Measurements from ENCODE around the gene NECAP2. TPM values are rescaled to one million over a fixed set of nuclear protein-coding genes. Genes with fewer than 3 reads are reported as not detected.

NECAP2 gene
- total RNA-seq, 1 donor from 2014 or later: 154 TPM

DNA sequence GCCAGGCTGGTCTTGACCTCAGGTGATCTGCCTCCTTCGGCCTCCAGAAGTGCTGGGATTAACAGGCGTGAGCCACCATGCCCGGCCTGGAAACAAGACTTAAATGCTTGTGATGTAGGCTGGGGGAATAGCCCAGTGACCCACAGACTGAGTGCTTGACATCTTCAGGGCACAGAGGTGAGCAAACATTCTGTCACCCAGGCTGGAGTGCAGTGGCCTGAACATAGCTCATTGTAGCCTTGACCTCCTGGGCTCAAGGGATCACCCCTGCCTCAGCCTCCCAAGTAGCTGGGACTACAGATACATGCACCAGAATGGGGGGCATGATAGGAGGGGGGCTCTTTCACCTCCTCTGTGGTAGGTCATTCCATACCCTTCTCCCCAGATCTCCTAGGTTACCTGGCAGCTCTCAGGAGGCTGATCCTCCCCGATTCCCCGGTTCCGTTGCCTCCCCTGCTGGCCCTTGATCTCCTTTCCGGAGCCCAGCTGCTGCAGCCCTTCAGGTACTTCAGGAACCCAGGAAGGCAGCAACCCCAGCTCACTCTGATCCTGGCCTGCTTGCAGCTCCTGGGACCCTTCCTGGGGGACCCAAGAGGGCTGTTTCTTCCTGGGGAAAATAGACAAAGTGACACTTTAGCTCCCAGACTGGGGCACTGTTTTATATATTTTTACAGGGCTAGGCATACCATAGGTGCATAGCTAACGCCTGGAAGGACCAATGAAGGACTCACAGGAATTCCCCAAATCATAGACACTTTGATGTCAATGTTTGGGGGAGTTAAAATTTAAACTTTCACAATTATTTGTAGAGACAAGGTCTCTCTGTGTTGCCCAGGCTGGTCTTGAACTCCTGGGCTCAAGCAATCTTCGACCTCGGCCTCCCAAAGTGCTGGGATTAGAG, 15.1 kb upstream of the NECAP2 start:
- intact Hi-C loops (cut with micrococcal nuclease): no loop called here

GRCh38 chr1:16430606-16431005, 9.9 kb upstream of the NECAP2 start:
- intact Hi-C loops (cut with micrococcal nuclease): no loop called here

- intact Hi-C loops (cut with micrococcal nuclease): no loop called here
These were observed 7.5 kb upstream of the NECAP2 start for GRCh38 chr1:16433030-16433429.

GRCh38 chr1:16434007-16434406, 6.5 kb upstream of the NECAP2 start:
- intact Hi-C loops (cut with micrococcal nuclease): no loop called here

DNA sequence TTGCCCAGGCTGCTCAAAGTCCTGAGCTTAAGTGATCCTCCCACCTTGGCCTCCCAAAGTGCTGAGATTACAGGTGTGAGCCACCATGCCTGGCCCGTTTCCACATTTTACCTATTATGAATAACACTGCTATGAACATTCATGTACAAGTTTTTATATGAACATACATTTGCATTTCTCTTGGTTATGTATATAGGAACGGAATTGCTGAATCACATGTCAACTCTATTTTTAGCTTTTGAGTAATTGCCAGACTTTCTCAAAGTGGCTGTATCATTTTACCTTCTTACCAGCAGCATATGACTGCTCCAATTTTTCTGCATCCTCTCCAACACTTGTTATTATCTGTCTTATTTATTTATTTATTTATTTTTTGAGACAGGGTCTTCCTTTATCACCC, 6.0 kb upstream of the NECAP2 start:
- intact Hi-C loops (cut with micrococcal nuclease): no loop called here

- intact Hi-C loops (cut with micrococcal nuclease): no loop called here
These were observed 3.5 kb upstream of the NECAP2 start, which contains the start of gene SPATA21 for GRCh38 chr1:16436946-16437474. SPATA21 (minus strand) TSS chr1:16437424; CDS start chr1:16431371, 6,053 bp downstream.

GRCh38 chr1:16438516-16438915, 2.0 kb upstream of the NECAP2 start:
- intact Hi-C loops (cut with micrococcal nuclease): no loop called here

DNA sequence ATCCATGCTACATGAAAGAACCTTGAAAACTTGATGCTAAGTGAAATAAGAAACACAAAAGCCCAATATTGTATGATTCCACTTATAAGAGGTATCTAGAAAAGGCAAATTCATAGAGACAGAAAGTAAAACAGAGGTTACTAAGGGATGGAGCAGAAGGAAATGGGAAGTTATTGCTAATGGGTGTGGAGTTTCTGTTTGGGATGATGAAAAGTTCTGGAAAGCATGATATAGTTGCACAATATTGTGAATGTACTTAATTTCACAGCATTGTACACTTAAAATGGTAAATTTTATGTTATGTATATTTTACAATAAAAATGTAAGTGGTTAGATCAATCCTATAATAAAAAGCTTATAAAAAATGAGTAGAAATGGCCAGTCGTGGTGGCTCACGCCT, 1.6 kb upstream of the NECAP2 start:
- intact Hi-C loops (cut with micrococcal nuclease): no loop called here

GRCh38 chr1:16440131-16440469, 424 bp upstream of the NECAP2 start:
- intact Hi-C loops (cut with micrococcal nuclease): loop anchor here (1.0 to 10.0 kb wide), 10 partner anchors 20 to 914 kb away; partner anchors contain the start of genes DNAJC16, FBXO42, NBPF1 and SZRD1

- intact Hi-C loops (cut with micrococcal nuclease): loop anchor here (1.0 to 10.0 kb wide), 9 partner anchors 54 to 606 kb away; partner anchors contain the start of genes FBXO42 and NBPF1
These were observed 750 bp downstream of the NECAP2 start for GRCh38 chr1:16441282-16441665.

DNA sequence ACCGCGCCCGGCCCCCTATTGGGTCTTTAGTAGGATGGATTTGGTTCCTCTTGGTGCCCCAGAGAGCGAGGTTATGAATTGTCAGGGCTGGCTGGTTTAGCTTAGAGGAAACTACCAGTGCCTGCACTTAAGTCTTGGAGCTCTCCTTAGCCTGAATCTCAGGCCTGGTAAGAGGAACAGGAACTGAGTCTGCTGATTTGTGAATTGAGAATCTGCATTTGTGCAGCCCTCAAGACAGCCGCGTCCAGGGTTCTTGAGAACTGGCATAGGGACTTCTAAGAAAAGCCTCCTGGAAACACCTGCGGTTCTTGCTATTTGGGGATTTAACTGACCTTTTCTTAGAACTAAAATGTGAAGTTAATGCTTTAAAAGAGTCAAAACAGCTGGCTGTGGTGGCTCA, 1.7 kb downstream of the NECAP2 start:
- intact Hi-C loops (cut with micrococcal nuclease): loop anchor here (5.0 to 10.0 kb wide), 5 partner anchors 55 to 607 kb away; partner anchors contain the start of genes FBXO42 and NBPF1

DNA sequence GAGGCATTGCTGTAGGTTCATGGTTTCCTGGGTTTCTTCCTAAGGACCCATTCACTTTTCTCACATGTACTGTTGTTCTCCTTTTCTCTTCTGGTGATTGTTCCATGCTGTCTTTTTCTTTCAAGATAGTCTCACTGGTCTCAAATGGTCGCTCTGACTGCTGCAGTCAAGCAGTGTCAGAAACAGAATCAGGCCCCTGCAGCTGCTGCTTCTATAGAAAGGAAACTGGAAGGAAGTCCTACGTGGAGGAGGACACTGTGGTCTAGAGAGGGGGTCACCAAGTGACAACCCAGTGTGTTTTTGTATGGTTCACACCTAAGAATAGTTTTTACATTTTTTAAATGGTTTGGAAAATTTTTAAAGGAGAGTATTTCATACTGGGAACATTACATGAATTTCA, 2.4 kb downstream of the NECAP2 start:
- intact Hi-C loops (cut with micrococcal nuclease): loop anchor here (5.0 to 10.0 kb wide), 5 partner anchors 56 to 608 kb away; partner anchors contain the start of genes FBXO42 and NBPF1

DNA sequence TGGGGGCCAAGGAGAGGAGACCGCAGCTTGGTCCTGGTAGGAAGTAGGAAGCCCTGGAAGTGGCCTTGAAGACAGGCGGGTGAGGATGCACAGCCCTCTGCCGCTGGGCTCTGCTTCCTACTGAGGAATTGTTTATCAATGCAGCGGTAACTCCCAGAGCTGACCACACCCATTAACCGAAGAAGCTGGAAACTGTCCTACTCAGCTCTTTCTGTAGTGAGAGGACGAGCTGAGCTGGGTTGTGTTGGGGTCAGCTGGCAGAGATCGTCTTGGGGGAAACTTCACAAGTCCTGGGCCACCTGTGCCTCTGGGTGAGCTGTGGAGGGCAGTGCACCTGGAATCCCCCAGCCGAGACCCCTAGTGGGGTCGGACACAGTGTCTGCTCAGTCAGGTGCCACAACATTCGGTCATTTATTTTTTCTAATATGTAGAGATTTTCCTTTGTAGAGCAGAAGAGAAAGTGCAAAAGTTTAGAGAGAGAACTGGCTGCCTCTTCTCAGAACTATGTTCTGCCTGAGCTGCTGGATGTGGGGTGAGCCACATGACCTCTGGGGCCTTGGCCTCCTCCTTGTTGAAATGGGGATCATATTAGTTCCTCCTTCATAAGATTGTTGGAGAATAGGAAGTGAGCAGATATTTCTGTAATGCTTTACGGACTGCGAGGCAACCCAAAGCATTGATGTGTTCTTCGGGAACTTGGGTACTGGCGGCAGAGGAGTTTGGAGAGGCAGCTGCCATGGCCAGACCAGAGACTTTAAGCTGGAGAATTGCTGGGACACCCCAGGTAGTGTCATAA, 3.6 kb downstream of the NECAP2 start:
- intact Hi-C loops (cut with micrococcal nuclease): loop anchor here (5.0 to 10.0 kb wide), 5 partner anchors 57 to 609 kb away; partner anchors contain the start of genes FBXO42 and NBPF1

- intact Hi-C loops (cut with micrococcal nuclease): loop anchor here (10.0 kb wide), 1 partner anchor 610 kb away; no protein-coding TSS in a partner anchor
These were observed 4.5 kb downstream of the NECAP2 start for GRCh38 chr1:16445052-16445451.

- intact Hi-C loops (cut with micrococcal nuclease): loop anchor here (10.0 kb wide), 1 partner anchor 611 kb away; no protein-coding TSS in a partner anchor
These were observed 5.6 kb downstream of the NECAP2 start for GRCh38 chr1:16446116-16446515.

- intact Hi-C loops (cut with micrococcal nuclease): loop anchor here (10.0 kb wide), 1 partner anchor 613 kb away; no protein-coding TSS in a partner anchor
These were observed 7.1 kb downstream of the NECAP2 start for GRCh38 chr1:16447641-16448040.

GRCh38 chr1:16449065-16449464, 8.5 kb downstream of the NECAP2 start:
- intact Hi-C loops (cut with micrococcal nuclease): loop anchor here (10.0 kb wide), 1 partner anchor 614 kb away; no protein-coding TSS in a partner anchor

- intact Hi-C loops (cut with micrococcal nuclease): loop anchor here (10.0 kb wide), 1 partner anchor 615 kb away; no protein-coding TSS in a partner anchor
These were observed 9.1 kb downstream of the NECAP2 start for GRCh38 chr1:16449666-16450065.

DNA sequence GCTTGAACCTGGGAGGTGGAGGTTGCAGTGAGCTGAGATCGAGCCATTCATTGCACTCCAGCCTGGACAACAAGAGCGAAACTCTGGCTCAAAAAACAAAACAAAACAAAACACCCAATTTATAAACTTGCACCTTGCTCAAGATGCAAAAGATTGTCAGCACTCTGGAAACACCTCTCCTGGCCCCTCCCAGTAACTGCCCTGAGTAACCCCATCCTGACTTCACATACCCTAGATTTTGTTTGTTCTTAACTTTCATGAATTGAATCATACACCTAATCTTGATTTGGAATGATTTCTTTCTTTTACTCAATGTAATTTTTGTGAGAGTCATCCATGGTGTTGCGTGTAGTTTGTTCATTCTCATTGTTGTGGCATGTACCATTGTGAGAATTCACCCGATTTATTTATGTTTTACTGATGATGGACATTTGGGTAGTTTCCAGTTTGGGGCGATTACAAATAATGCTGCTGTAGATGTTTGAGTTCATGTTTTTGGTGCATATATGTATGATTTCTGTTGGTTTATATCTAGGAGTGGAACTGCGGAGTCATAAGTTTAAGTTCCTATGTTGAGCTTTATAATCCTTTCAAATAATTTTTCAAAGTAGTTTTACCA, 10.4 kb downstream of the NECAP2 start:
- intact Hi-C loops (cut with micrococcal nuclease): no loop called here

GRCh38 chr1:16451841-16452528, 11.5 kb downstream of the NECAP2 start:
- intact Hi-C loops (cut with micrococcal nuclease): no loop called here

Data from T-helper 1 cell treated with Interleukin-12 subunit alpha and Interleukin-12 subunit beta and Interleukin-4 antibody, amounts not matched to agents 30 ng/mL and 1 ng/mL, for 36 hours (primary cell).